IMR-90 (cell line): ENCODE measurements around the gene DSCAM. TPM values are rescaled to one million over a fixed set of nuclear protein-coding genes. Genes with fewer than 3 reads are reported as not detected.

ENCODE experiments used
- ATAC-seq: fragments of 200-7000 bp; cut with Tn5 transposase; 2 replicates; pipeline ENCODE4 v1.9.1; 2020; ENCODE audit warnings: low read depth, mild to moderate bottlenecking, moderate library complexity
- BruUV-seq: library from RNA; stranded (reverse); fragments of 400-500 nt; replicated peaks from 2 replicates; lab custom pipeline; 2021; lab: Mats Ljungman, UMichigan
- CTCF ChIA-PET: fragments of 300-600 bp; formaldehyde crosslinking; extraction: SDS; loops from one replicate; lab custom pipeline; 2021; ENCODE audit warnings: antibody characterized with exemption; lab: Yijun Ruan, JAX
- POLR2A ChIA-PET: fragments of 300-600 bp; sonication (Branson Sonifier 250); formaldehyde crosslinking; loops from one replicate; lab custom pipeline; 2022; ENCODE audit warnings: antibody characterized with exemption; ENCODE audit not compliant: unreplicated experiment; lab: Charles Lee
- DNase-seq: peaks from one replicate; pipeline ENCODE4 v3.0.0; 2013
- H2AFZ ChIP-seq: replicated peaks from 2 replicates; pipeline ENCODE3; 2013; ENCODE audit warnings: low read length, mild to moderate bottlenecking; ENCODE audit not compliant: poor library complexity
- H2AK5ac ChIP-seq: 2 replicates; pipeline ENCODE4 v1.6.1; 2013; ENCODE audit warnings: low read depth, low read length, inconsistent platforms
- H2AK9ac ChIP-seq: replicated peaks from 2 replicates; pipeline ENCODE3; 2013; ENCODE audit warnings: mild to moderate bottlenecking, low read depth, low read length, moderate library complexity; ENCODE audit not compliant: poor library complexity
- H2BK120ac ChIP-seq: 2 replicates; pipeline ENCODE4 v1.6.1; 2013; ENCODE audit warnings: low read depth, low read length, inconsistent platforms
- H2BK15ac ChIP-seq: 3 replicates; pipeline ENCODE4 v1.6.1; 2013; ENCODE audit warnings: low read depth, low read length, inconsistent platforms
- H2BK20ac ChIP-seq: 2 replicates; pipeline ENCODE4 v1.6.1; 2013; ENCODE audit warnings: low read depth, mild to moderate bottlenecking, inconsistent platforms, low read length, moderate library complexity
- H2BK5ac ChIP-seq: 2 replicates; pipeline ENCODE4 v1.6.1; 2013; ENCODE audit warnings: mild to moderate bottlenecking, low read depth, low read length, inconsistent platforms; ENCODE audit not compliant: poor library complexity, severe bottlenecking
- H3K14ac ChIP-seq: replicated peaks from 2 replicates; pipeline ENCODE4 v1.6.1; 2013; ENCODE audit warnings: low read depth, low read length, inconsistent platforms
- H3K18ac ChIP-seq: 2 replicates; pipeline ENCODE4 v1.6.1; 2013; ENCODE audit warnings: low read depth, low read length, control low read depth
- H3K23ac ChIP-seq: 2 replicates; pipeline ENCODE4 v1.6.1; 2013; ENCODE audit warnings: low read depth, low read length, inconsistent platforms
- H3K27ac ChIP-seq: 2 replicates; pipeline ENCODE4 v1.5.1; 2013; ENCODE audit warnings: mild to moderate bottlenecking, control low read depth, low read length; ENCODE audit not compliant: insufficient read depth
- H3K27me3 ChIP-seq: 2 replicates; pipeline ENCODE4 v1.6.1; 2013; ENCODE audit warnings: low read length; ENCODE audit not compliant: control insufficient read depth, insufficient read depth
- H3K36me3 ChIP-seq: 2 replicates; pipeline ENCODE4 v1.6.1; 2013; ENCODE audit warnings: low read length, mixed read lengths; ENCODE audit not compliant: control insufficient read depth, insufficient read depth
- H3K4ac ChIP-seq: 2 replicates; pipeline ENCODE4 v1.6.1; 2013; ENCODE audit warnings: low read depth, low read length, inconsistent platforms
- H3K4me1 ChIP-seq: 2 replicates; pipeline ENCODE4 v1.6.1; 2013; ENCODE audit warnings: low read length, mixed read lengths; ENCODE audit not compliant: control insufficient read depth, insufficient read depth
- H3K4me2 ChIP-seq: 2 replicates; pipeline ENCODE4 v1.6.1; 2013; ENCODE audit warnings: low read depth, mild to moderate bottlenecking, control low read depth, low read length, moderate library complexity
- H3K4me3 ChIP-seq: 2 replicates; pipeline ENCODE4 v1.5.1; 2013; ENCODE audit warnings: low read depth, mild to moderate bottlenecking, control low read depth, low read length, moderate library complexity; ENCODE audit not compliant: insufficient read depth
- H3K56ac ChIP-seq: 2 replicates; pipeline ENCODE4 v1.6.1; 2013; ENCODE audit warnings: low read length, inconsistent platforms; ENCODE audit not compliant: insufficient read depth; ENCODE audit errors: extremely low read depth
- H3K79me1 ChIP-seq, 2 experiments: 2 replicates each; pipeline ENCODE4 v1.6.1; 2013; ENCODE audit warnings: low read length in 2 of 2, inconsistent platforms in 1 of 2, low read depth in 1 of 2
- H3K9ac ChIP-seq: 2 replicates; pipeline ENCODE4 v1.6.1; 2013; ENCODE audit warnings: low read depth, low read length, control low read depth
- H3K9me1 ChIP-seq: 2 replicates; pipeline ENCODE4 v1.6.1; 2013; ENCODE audit warnings: low read length, inconsistent platforms; ENCODE audit not compliant: insufficient read depth
- H3K9me3 ChIP-seq: 2 replicates; pipeline ENCODE4 v1.6.1; 2013; ENCODE audit warnings: low read length; ENCODE audit not compliant: control insufficient read depth, insufficient read depth
- H4K20me1 ChIP-seq: 2 replicates; pipeline ENCODE4 v1.6.1; 2013; ENCODE audit warnings: low read length, inconsistent platforms; ENCODE audit not compliant: insufficient read depth
- H4K5ac ChIP-seq: 2 replicates; pipeline ENCODE4 v1.6.1; 2013; ENCODE audit warnings: mild to moderate bottlenecking, low read depth, low read length, control low read depth
- H4K8ac ChIP-seq, 2 experiments: 2 replicates each; pipeline ENCODE4 v1.6.1; 2013; ENCODE audit warnings: low read depth in 2 of 2, low read length in 2 of 2, control low read depth in 1 of 2, inconsistent platforms in 1 of 2
- H4K91ac ChIP-seq: 2 replicates; pipeline ENCODE4 v1.6.1; 2013; ENCODE audit warnings: low read depth, low read length, inconsistent platforms; ENCODE audit not compliant: insufficient read depth
- BHLHE40 ChIP-seq: fragments of 150-350 bp; IDR thresholded peaks from 2 replicates; pipeline ENCODE4 v1.6.1; 2016; ENCODE audit warnings: mild to moderate bottlenecking, low read depth, low read length
- CEBPB ChIP-seq: IDR thresholded peaks from 2 replicates; pipeline ENCODE4 v1.6.1; 2012; ENCODE audit warnings: low read depth, low read length, improper control_type of control experiment
- CHD1 ChIP-seq: IDR thresholded peaks from 2 replicates; pipeline ENCODE4 v1.6.1; 2012; ENCODE audit warnings: low read depth, low read length, improper control_type of control experiment
- FOS ChIP-seq: fragments of 150-350 bp; IDR thresholded peaks from 2 replicates; pipeline ENCODE4 v1.6.1; 2016; ENCODE audit warnings: low read depth, low read length
- MAFK ChIP-seq: IDR thresholded peaks from 2 replicates; pipeline ENCODE4 v1.6.1; 2012; ENCODE audit warnings: low read depth, low read length, improper control_type of control experiment
- MAZ ChIP-seq: IDR thresholded peaks from 2 replicates; pipeline ENCODE4 v1.6.1; 2012; ENCODE audit warnings: low read depth, mild to moderate bottlenecking, low read length, improper control_type of control experiment, moderate library complexity, borderline replicate concordance
- MXI1 ChIP-seq: IDR thresholded peaks from 2 replicates; pipeline ENCODE4 v1.6.1; 2012; ENCODE audit warnings: low read depth, mild to moderate bottlenecking, low read length, moderate library complexity, borderline replicate concordance
- NFE2L2 ChIP-seq: fragments of 150-350 bp; IDR thresholded peaks from 2 replicates; pipeline ENCODE4 v1.6.1; 2016; ENCODE audit warnings: low read depth, mild to moderate bottlenecking, low read length
- POLR2A ChIP-seq: IDR thresholded peaks from 2 replicates; pipeline ENCODE4 v1.6.1; 2012; ENCODE audit warnings: mild to moderate bottlenecking, low read depth, low read length
- RAD21 ChIP-seq: IDR thresholded peaks from 2 replicates; pipeline ENCODE4 v1.6.1; 2012; ENCODE audit warnings: low read length, improper control_type of control experiment
- RCOR1 ChIP-seq: IDR thresholded peaks from 2 replicates; pipeline ENCODE4 v1.6.1; 2012; ENCODE audit warnings: mild to moderate bottlenecking, low read length, improper control_type of control experiment; ENCODE audit not compliant: insufficient replicate concordance
- RFX5 ChIP-seq: IDR thresholded peaks from 2 replicates; pipeline ENCODE4 v1.8.0; 2012; ENCODE audit warnings: low read depth, mild to moderate bottlenecking, low read length, moderate library complexity
- SMC3 ChIP-seq: fragments of 150-350 bp; IDR thresholded peaks from 2 replicates; pipeline ENCODE4 v1.6.1; 2016; ENCODE audit warnings: low read depth, mild to moderate bottlenecking, antibody characterized with exemption, low read length, moderate library complexity
- WGBS, 2 experiments: methylation state at CpG; one replicate each; pipeline versions ENCODE4 v1.1.5 to v1.1.7; 2013; ENCODE audit warnings: missing lambda C conversion rate in 2 of 2; ENCODE audit not compliant: insufficient read length in 1 of 2; ENCODE audit errors: extremely low coverage in 2 of 2; 5-methylcytosine and 5-hydroxymethylcytosine counted together
- dilution Hi-C: fragments of 300-500 bp; cut with HindIII; formaldehyde crosslinking; loops from one replicate; pipeline ENCODE4 v1.14.3; 2018; ENCODE audit warnings: low sequenced_read_pairs; ENCODE audit not compliant: unreplicated experiment
- in situ Hi-C: fragments of 300-500 bp; cut with MboI; formaldehyde crosslinking; loops from 3 replicates; pipeline ENCODE4 v1.14.3; 2019; ENCODE audit warnings: low sequenced_read_pairs, inconsistent platforms, mixed read lengths
- intact Hi-C: fragments of 100-400 bp; cut with micrococcal nuclease; formaldehyde crosslinking; loops from 2 replicates; pipeline ENCODE4 v1.10.0; 2022
- polyA plus RNA-seq, 3 experiments: library from polyadenylated mRNA; depleted of rRNA; stranded (reverse); fragments of >200 nt; gene quantifications; 2 replicates each; pipeline ENCODE4 v1.2.3, GENCODE V29; 2012; ENCODE audit warnings: low replicate concordance in 1 of 3
- total RNA-seq: library from RNA; depleted of rRNA; stranded (reverse); fragments of >200 nt; gene quantifications from 2 replicates; pipeline ENCODE4 v1.2.3, GENCODE V29; 2012
- TF ChIP-seq, protein P1 (sequence below): conservative IDR thresholded peaks from 2 replicates; pipeline ENCODE4 v1.5.1; 2012; ENCODE audit warnings: mild to moderate bottlenecking, low read depth, low read length, improper control_type of control experiment
- TF ChIP-seq, protein P2 (sequence below): fragments of 150-350 bp; IDR thresholded peaks from 2 replicates; pipeline ENCODE4 v1.6.1; 2017; ENCODE audit warnings: mild to moderate bottlenecking, antibody characterized with exemption, low read length, low read depth
- TF ChIP-seq, protein P3 (sequence below): fragments of 150-350 bp; IDR thresholded peaks from 2 replicates; pipeline ENCODE4 v1.6.1; 2016; ENCODE audit warnings: low read depth, mild to moderate bottlenecking, low read length, moderate library complexity, borderline replicate concordance

DSCAM gene
- total and polyA plus RNA-seq, 2 of the 4 experiments (the other 2 are of a cell fraction): under 0.01 to 0.02 TPM

DNA sequence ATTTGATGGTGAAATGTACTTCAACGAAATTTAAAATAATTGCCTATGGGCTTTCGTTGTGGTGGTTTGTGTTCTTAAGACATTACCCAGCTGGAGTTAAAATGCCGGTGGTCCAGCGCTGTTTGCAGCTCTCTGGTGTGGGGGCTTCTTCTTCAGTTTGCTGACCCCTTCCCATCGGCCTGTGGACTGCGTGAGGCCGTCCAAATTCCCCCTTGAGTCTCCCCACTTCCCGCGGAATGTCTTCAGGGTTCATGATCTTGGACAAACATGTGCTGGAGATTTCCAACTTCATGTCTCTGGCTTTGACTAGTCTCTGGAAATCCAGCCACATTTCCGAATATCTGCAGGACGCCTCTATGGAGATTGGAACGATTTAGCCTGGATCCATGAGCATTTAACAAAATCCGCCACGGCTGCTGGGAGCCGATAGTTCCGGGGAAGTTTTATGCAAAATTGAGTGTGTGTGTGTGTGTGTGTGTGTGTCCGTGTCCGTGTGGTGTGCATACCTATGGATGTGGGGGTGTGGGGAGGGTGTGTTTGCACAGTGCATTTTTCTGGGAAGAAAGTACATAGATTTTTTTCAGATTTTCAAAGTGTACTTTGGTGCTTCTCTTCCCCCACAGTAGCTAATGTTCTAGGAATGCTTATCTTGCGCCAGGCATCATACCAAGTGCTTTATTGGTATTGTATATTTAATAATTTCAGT is 862.5 kb downstream of the DSCAM start:
- BruUV-seq: no TSS peak
- intact Hi-C loops: no loop called here
- no peak overlapping the region for H3K27ac ChIP-seq

More for the DNA sequence above, 862.5 kb downstream of the DSCAM start:
- Histone ChIP-seq H4K5ac (no peak overlapping the region), H3K18ac (no peak overlapping the region), H3K27me3 (no peaks in the 10 kb centered on the region), H3K9me3 (peaks cover 27% of the 10 kb centered on the region), H2AK9ac (no peak overlapping the region), H3K4me1 (no peaks in the 10 kb centered on the region), H2BK120ac (no peak overlapping the region), H4K20me1 (no peaks in the 10 kb centered on the region), H3K36me3 (no peaks in the 10 kb centered on the region), H2AFZ (no peak overlapping the region), H3K23ac (no peak overlapping the region), H3K4ac (no peak overlapping the region), H2BK5ac (no peak overlapping the region), H3K9ac (no peak overlapping the region), H3K4me3 (no peak overlapping the region), H2BK15ac (no peak overlapping the region), H3K56ac (no peak overlapping the region), H3K9me1 (no peaks in the 10 kb centered on the region), H2BK20ac (no peak overlapping the region), H4K91ac (no peak overlapping the region), H3K4me2 (no peak overlapping the region), H4K8ac (no peak overlapping the region), H3K14ac (no peak overlapping the region), H2AK5ac (no peak overlapping the region), H3K79me1 (no peaks in the 10 kb centered on the region)
- 40% methylated on average over 2 of the region's 19 CpGs; no CpG with 5 or more reads in 1 of the 2 experiments for WGBS, 2 experiments
- TF ChIP-seq MAFK: no peak
- TF ChIP-seq MXI1: no peak
- TF ChIP-seq, protein P1, sequence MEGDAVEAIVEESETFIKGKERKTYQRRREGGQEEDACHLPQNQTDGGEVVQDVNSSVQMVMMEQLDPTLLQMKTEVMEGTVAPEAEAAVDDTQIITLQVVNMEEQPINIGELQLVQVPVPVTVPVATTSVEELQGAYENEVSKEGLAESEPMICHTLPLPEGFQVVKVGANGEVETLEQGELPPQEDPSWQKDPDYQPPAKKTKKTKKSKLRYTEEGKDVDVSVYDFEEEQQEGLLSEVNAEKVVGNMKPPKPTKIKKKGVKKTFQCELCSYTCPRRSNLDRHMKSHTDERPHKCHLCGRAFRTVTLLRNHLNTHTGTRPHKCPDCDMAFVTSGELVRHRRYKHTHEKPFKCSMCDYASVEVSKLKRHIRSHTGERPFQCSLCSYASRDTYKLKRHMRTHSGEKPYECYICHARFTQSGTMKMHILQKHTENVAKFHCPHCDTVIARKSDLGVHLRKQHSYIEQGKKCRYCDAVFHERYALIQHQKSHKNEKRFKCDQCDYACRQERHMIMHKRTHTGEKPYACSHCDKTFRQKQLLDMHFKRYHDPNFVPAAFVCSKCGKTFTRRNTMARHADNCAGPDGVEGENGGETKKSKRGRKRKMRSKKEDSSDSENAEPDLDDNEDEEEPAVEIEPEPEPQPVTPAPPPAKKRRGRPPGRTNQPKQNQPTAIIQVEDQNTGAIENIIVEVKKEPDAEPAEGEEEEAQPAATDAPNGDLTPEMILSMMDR: no peak
- no peak for TF ChIP-seq FOS
- no peak for TF ChIP-seq CEBPB
- TF ChIP-seq CHD1: no peak
- no peak for TF ChIP-seq MAZ
- no peak for TF ChIP-seq BHLHE40
- no peak for TF ChIP-seq RCOR1
- no peak for TF ChIP-seq SMC3
- TF ChIP-seq RAD21: no peak
- no peak for TF ChIP-seq NFE2L2
- no peak for TF ChIP-seq POLR2A
- TF ChIP-seq, protein P2, sequence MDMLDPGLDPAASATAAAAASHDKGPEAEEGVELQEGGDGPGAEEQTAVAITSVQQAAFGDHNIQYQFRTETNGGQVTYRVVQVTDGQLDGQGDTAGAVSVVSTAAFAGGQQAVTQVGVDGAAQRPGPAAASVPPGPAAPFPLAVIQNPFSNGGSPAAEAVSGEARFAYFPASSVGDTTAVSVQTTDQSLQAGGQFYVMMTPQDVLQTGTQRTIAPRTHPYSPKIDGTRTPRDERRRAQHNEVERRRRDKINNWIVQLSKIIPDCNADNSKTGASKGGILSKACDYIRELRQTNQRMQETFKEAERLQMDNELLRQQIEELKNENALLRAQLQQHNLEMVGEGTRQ: no peak
- TF ChIP-seq RFX5: no peak
- TF ChIP-seq, protein P3, sequence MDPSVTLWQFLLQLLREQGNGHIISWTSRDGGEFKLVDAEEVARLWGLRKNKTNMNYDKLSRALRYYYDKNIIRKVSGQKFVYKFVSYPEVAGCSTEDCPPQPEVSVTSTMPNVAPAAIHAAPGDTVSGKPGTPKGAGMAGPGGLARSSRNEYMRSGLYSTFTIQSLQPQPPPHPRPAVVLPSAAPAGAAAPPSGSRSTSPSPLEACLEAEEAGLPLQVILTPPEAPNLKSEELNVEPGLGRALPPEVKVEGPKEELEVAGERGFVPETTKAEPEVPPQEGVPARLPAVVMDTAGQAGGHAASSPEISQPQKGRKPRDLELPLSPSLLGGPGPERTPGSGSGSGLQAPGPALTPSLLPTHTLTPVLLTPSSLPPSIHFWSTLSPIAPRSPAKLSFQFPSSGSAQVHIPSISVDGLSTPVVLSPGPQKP: no peak
- DNase-seq: no peak
- POLR2A ChIA-PET: no interaction called here
- in situ Hi-C loops (no loop called here), dilution Hi-C loops (no loop called here)
- CTCF ChIA-PET: no interaction called here
- no peak for ATAC-seq
